ENCODE results near the gene WWTR1. TPM values are rescaled to one million over a fixed set of nuclear protein-coding genes. Genes with fewer than 3 reads are reported as not detected.

WWTR1 gene
- total RNA-seq, 6 experiments from 2014 or later: 41.5 to 49.7 (median 45.5) TPM

DNA sequence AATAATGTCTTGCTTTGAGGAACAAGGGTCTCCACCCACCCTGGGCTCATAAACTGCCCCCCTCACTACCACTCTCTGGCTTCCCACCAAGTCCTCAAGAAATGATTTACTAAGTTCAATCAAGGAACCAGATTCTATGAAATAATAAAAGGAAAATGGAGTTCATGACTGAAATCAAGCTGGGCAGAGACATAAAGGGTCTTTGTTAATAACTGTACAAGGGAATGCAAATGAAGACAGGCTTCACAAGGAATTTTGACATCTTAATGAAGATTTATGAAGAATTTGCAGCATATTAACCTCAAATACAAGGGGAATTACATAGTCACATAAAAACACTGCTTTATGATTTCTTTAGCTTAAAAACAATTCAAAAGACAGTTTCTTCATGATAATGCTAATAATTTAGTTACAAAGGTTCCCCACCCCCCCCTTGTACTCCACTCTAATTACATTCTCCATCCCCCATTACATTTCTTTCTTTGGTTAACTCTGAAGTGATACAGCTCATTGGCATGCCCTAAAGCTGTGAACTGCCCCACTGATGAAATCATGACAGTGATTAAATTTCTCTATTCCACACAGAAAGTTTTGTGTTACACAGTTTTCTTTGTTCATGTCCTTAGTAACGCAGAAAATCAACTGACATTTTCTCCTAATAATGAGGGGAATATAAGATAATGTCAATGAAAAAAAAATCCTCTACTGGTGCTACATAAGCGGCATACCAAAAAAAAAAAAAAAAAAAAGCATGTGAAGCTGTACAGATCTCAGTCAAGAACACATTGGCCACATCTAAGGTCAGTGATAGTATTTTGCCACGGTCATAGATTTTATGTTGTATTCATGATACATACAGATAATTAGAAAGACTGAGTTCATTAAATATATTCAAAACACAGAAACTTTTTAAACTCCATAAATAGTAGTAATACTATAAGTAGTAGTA is 54.4 kb downstream of the WWTR1 start:
- TF ChIP-seq, protein P1, sequence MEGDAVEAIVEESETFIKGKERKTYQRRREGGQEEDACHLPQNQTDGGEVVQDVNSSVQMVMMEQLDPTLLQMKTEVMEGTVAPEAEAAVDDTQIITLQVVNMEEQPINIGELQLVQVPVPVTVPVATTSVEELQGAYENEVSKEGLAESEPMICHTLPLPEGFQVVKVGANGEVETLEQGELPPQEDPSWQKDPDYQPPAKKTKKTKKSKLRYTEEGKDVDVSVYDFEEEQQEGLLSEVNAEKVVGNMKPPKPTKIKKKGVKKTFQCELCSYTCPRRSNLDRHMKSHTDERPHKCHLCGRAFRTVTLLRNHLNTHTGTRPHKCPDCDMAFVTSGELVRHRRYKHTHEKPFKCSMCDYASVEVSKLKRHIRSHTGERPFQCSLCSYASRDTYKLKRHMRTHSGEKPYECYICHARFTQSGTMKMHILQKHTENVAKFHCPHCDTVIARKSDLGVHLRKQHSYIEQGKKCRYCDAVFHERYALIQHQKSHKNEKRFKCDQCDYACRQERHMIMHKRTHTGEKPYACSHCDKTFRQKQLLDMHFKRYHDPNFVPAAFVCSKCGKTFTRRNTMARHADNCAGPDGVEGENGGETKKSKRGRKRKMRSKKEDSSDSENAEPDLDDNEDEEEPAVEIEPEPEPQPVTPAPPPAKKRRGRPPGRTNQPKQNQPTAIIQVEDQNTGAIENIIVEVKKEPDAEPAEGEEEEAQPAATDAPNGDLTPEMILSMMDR (IDR thresholded peaks at IDR 0.05): no peak
- DNase-seq: peak; percentile 57
- Mint-ChIP-seq H3K27ac (peak overlapping the region; percentile 76), H3K36me3 (ENCODE audit: low read depth) (peaks cover 34% of the 10 kb centered on the region), H3K9me3 (no peaks in the 10 kb centered on the region), H3K4me3 (peak overlapping the region; percentile 7), H3K27me3 (ENCODE audit: insufficient read depth) (no peaks in the 10 kb centered on the region; the same call in 1 of the 2 replicates), H3K4me1 (ENCODE audit: low read depth) (peaks cover 72% of the 10 kb centered on the region)

DNA sequence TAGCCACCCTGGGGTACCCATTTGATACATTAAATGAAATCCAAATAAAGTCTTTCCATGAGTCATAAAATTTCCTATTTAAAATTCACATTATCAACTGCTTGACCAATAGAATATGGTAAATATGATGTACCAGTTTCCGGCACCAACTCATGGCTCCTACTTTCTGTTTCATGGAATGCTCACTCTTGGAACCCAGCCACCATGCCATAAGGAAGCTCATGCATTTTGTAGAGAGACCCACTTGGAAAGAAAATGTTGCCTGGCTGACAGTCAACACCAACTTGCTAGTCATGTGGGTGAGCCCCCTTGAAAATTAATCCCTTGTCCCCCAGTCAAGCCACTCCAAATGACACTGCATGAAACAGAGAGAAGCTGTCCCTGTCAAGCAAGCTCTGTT is 57.2 kb downstream of the WWTR1 start:
- H3K27ac Mint-ChIP-seq: no peak overlapping the region
- H3K4me1 Mint-ChIP-seq (ENCODE audit: low read depth): peaks cover 61% of the 10 kb centered on the region
- no peak overlapping the region for H3K4me3 Mint-ChIP-seq
- H3K27me3 Mint-ChIP-seq (ENCODE audit: insufficient read depth): no peaks in the 10 kb centered on the region
- TF ChIP-seq, protein P1 (IDR thresholded peaks at IDR 0.05): no peak
- DNase-seq: no peak
- peaks cover 20% of the 10 kb centered on the region for H3K36me3 Mint-ChIP-seq (ENCODE audit: low read depth)
- H3K9me3 Mint-ChIP-seq: no peaks in the 10 kb centered on the region

DNA sequence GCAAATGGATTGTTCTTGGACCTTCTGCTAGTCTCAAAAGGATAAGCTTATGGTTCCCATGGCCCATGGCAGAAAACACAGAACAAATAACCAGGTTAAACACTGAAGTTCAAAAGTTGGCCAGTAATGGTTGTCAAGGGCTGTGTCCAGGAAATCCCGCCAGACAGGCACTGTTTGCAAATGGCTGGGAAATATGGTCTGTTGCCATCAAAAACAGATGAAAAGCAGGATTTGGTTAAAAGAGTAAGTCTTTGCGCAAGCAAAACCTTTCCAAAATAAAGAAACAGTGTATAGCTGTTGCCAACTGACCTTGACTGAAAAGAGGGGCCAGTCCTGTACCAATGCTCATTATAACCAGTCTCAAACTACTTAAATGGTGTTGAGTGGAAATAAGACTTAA is 58.6 kb downstream of the WWTR1 start:
- TF ChIP-seq, protein P1 (IDR thresholded peaks at IDR 0.05): no peak
- no peak overlapping the region for H3K4me3 Mint-ChIP-seq
- H3K27me3 Mint-ChIP-seq (ENCODE audit: insufficient read depth): no peaks in the 10 kb centered on the region
- H3K4me1 Mint-ChIP-seq (ENCODE audit: low read depth): peaks cover 47% of the 10 kb centered on the region
- no peaks in the 10 kb centered on the region for H3K9me3 Mint-ChIP-seq
- DNase-seq: no peak
- no peak overlapping the region for H3K27ac Mint-ChIP-seq
- H3K36me3 Mint-ChIP-seq (ENCODE audit: low read depth): peaks cover 8% of the 10 kb centered on the region; the same call in 1 of the 2 replicates

DNA sequence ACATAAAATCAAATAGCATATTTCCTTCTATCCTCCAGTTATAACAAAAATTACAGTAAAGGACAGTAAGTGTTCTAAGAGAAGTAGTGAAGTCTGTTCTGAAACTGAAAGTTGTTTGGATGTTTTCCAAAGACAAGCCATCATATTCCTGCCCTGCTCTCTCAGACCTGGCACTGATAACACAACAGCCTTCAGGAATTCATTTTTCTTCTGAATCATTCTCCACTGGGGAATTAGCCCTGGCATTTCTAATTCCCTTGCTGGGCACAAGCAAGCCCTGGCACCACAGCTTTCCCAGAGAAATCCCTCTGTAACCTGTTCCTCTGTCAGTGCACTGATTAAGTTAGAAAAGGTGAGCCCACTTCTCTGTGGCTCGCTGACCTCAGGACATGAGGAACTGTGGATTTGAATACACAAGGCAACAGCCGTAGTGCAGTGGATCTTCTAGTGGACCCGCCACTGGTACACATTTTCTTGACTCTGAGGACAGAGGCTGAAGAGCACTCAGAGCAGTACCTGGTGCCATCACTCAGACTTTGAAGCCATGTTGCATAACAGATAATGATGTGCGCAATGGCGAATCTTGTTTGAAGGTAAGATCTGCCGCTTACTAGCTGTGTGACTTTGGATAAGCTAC is 61.6 kb downstream of the WWTR1 start:
- Mint-ChIP-seq H3K27ac (no peak overlapping the region; the same call in 1 of the 2 replicates), H3K27me3 (ENCODE audit: insufficient read depth) (no peaks in the 10 kb centered on the region), H3K36me3 (ENCODE audit: low read depth) (0 out of 2 replicates have a peak, but pooled peaks cover 6% of the 10 kb centered on the region), H3K4me3 (peak overlapping the region; percentile 52), H3K4me1 (ENCODE audit: low read depth) (peaks cover 33% of the 10 kb centered on the region), H3K9me3 (no peaks in the 10 kb centered on the region)
- TF ChIP-seq, protein P1 (IDR thresholded peaks at IDR 0.05): no peak
- DNase-seq: no peak

DNA sequence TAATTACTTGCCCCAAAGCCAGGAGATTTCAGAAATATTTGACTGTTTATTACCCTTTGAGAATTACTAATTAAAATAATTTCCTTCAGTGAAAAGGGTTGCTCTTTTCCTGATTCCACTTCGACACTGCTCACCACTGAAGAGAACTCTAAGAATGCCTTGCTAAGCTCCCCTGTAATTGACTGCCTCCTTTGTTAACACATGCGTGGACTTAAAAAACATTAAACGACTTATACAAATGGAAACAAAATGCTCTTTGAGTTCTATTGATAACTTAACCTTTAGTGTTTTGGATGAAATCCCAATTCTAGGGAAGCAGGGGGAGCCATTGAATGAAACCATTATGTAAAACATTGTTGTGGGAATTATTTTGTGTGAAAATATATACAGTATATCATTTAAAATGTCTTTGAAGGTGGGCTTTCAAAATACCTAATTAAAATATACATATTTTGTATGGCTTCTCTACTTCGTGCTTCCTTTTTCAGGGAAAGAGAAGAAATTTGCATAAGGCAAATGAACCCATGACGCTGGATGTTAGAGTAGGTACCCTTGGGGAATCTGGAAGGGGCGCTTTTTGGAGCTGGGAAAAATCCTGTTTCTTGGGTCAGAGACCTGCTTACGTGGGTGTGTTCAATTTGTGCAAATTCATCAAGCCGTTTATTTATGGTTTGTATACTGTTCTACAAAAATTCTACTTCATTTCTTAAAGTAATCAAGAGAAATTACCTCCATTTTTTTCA is 64.2 kb downstream of the WWTR1 start:
- H3K4me1 Mint-ChIP-seq (ENCODE audit: low read depth): peaks cover 46% of the 10 kb centered on the region
- H3K9me3 Mint-ChIP-seq: no peaks in the 10 kb centered on the region
- H3K4me3 Mint-ChIP-seq: no peak overlapping the region
- DNase-seq: no peak
- TF ChIP-seq, protein P1 (IDR thresholded peaks at IDR 0.05): no peak
- H3K27ac Mint-ChIP-seq: no peak overlapping the region
- no peaks in the 10 kb centered on the region for H3K36me3 Mint-ChIP-seq (ENCODE audit: low read depth)
- no peaks in the 10 kb centered on the region for H3K27me3 Mint-ChIP-seq (ENCODE audit: insufficient read depth)
